ENCODE data around the gene RBM42.

RBM42 gene

GRCh38 chr19:35621708-35622107 is 7.1 kb upstream of the RBM42 start:
- Histone ChIP-seq H3K9me3 (ENCODE audit: control insufficient read depth in 2 of 2, low read length in 2 of 2) (no peaks in the 10 kb centered on the region), H3K36me3 (ENCODE audit: control insufficient read depth in 2 of 2, insufficient read depth in 2 of 2, low read length in 2 of 2) (peaks cover 0 to 4% of the 10 kb centered on the region in 2 donors), H3K27me3 (ENCODE audit: control insufficient read depth in 1 of 2, insufficient read depth in 2 of 2, low read length in 2 of 2) (no peaks in the 10 kb centered on the region), H3K4me1 (ENCODE audit: control insufficient read depth, insufficient read depth, low read length) (no peaks in the 10 kb centered on the region), H3K9ac (ENCODE audit: low read length in 2 of 2) (no peak overlapping the region), H3K27ac (ENCODE audit: low read length) (no peak overlapping the region), H3K4me3 (ENCODE audit: low read length in 2 of 2) (no peak overlapping the region)

GRCh38 chr19:35622750-35623149 is 6.1 kb upstream of the RBM42 start:
- Histone ChIP-seq H3K27me3 (ENCODE audit: control insufficient read depth in 1 of 2, insufficient read depth in 2 of 2, low read length in 2 of 2) (no peaks in the 10 kb centered on the region), H3K9ac (ENCODE audit: low read length in 2 of 2) (no peak overlapping the region)

GRCh38 chr19:35623327-35624010 is 5.4 kb upstream of the RBM42 start:
- Histone ChIP-seq H3K9ac (ENCODE audit: low read length in 2 of 2) (no peak overlapping the region), H3K27ac (ENCODE audit: low read length) (no peak overlapping the region), H3K27me3 (ENCODE audit: control insufficient read depth in 1 of 2, insufficient read depth in 2 of 2, low read length in 2 of 2) (no peaks in the 10 kb centered on the region)

More at GRCh38 chr19:35622750-35623149, 6.1 kb upstream of the RBM42 start:
- peaks cover 0 to 2% of the 10 kb centered on the region in 2 donors for H3K36me3 ChIP-seq (ENCODE audit: control insufficient read depth in 2 of 2, insufficient read depth in 2 of 2, low read length in 2 of 2)
- H3K4me3 ChIP-seq (ENCODE audit: low read length in 2 of 2), result no peak overlapping the region
- H3K9me3 ChIP-seq (ENCODE audit: control insufficient read depth in 2 of 2, low read length in 2 of 2), result no peaks in the 10 kb centered on the region
- H3K4me1 ChIP-seq (ENCODE audit: control insufficient read depth, insufficient read depth, low read length), result no peaks in the 10 kb centered on the region
- no peak overlapping the region for H3K27ac ChIP-seq (ENCODE audit: low read length)

GRCh38 chr19:35628264-35628564 is 622 bp upstream of the RBM42 start:
- Histone ChIP-seq H3K27me3 (ENCODE audit: control insufficient read depth in 1 of 2, insufficient read depth in 2 of 2, low read length in 2 of 2) (no peaks in the 10 kb centered on the region), H3K9ac (ENCODE audit: low read length in 2 of 2) (peak overlapping the region; percentile 87 to 95), H3K4me3 (ENCODE audit: low read length in 2 of 2) (peak overlapping the region; percentile 82 to 94), H3K4me1 (ENCODE audit: control insufficient read depth, insufficient read depth, low read length) (peaks cover 17% of the 10 kb centered on the region), H3K9me3 (ENCODE audit: control insufficient read depth in 2 of 2, low read length in 2 of 2) (no peaks in the 10 kb centered on the region), H3K36me3 (ENCODE audit: control insufficient read depth in 2 of 2, insufficient read depth in 2 of 2, low read length in 2 of 2) (peaks cover 25 to 26% of the 10 kb centered on the region in 2 donors), H3K27ac (ENCODE audit: low read length) (peak overlapping the region; percentile 94)

More at GRCh38 chr19:35623327-35624010, 5.4 kb upstream of the RBM42 start:
- peaks cover 0 to 2% of the 10 kb centered on the region in 2 donors for H3K36me3 ChIP-seq (ENCODE audit: control insufficient read depth in 2 of 2, insufficient read depth in 2 of 2, low read length in 2 of 2)
- H3K4me3 ChIP-seq (ENCODE audit: low read length in 2 of 2), result no peak overlapping the region
- H3K4me1 ChIP-seq (ENCODE audit: control insufficient read depth, insufficient read depth, low read length), result peaks cover 6% of the 10 kb centered on the region
- H3K9me3 ChIP-seq (ENCODE audit: control insufficient read depth in 2 of 2, low read length in 2 of 2), result no peaks in the 10 kb centered on the region

GRCh38 chr19:35629332-35629633 is 447 bp downstream of the RBM42 start:
- Histone ChIP-seq H3K9me3 (ENCODE audit: control insufficient read depth in 2 of 2, low read length in 2 of 2) (no peaks in the 10 kb centered on the region), H3K4me1 (ENCODE audit: control insufficient read depth, insufficient read depth, low read length) (peaks cover 17% of the 10 kb centered on the region), H3K27ac (ENCODE audit: low read length) (peak overlapping the region; percentile 94), H3K36me3 (ENCODE audit: control insufficient read depth in 2 of 2, insufficient read depth in 2 of 2, low read length in 2 of 2) (peaks cover 32 to 34% of the 10 kb centered on the region in 2 donors), H3K4me3 (ENCODE audit: low read length in 2 of 2) (peak overlapping the region; percentile 82 to 94), H3K9ac (ENCODE audit: low read length in 2 of 2) (peak overlapping the region; percentile 87 to 95), H3K27me3 (ENCODE audit: control insufficient read depth in 1 of 2, insufficient read depth in 2 of 2, low read length in 2 of 2) (no peaks in the 10 kb centered on the region)

GRCh38 chr19:35633727-35634440 is 5.0 kb downstream of the RBM42 start:
- no peak overlapping the region for H3K27ac ChIP-seq (ENCODE audit: low read length)
- no peak overlapping the region for H3K9ac ChIP-seq (ENCODE audit: low read length in 2 of 2)
- no peak overlapping the region for H3K4me3 ChIP-seq (ENCODE audit: low read length in 2 of 2)
- no peaks in the 10 kb centered on the region for H3K9me3 ChIP-seq (ENCODE audit: control insufficient read depth in 2 of 2, low read length in 2 of 2)
- peaks cover 48 to 58% of the 10 kb centered on the region in 2 donors for H3K36me3 ChIP-seq (ENCODE audit: control insufficient read depth in 2 of 2, insufficient read depth in 2 of 2, low read length in 2 of 2)
- peaks cover 10% of the 10 kb centered on the region for H3K4me1 ChIP-seq (ENCODE audit: control insufficient read depth, insufficient read depth, low read length)
- no peaks in the 10 kb centered on the region for H3K27me3 ChIP-seq (ENCODE audit: control insufficient read depth in 1 of 2, insufficient read depth in 2 of 2, low read length in 2 of 2)

GRCh38 chr19:35636651-35637050 is 7.8 kb downstream of the RBM42 start:
- peaks cover 38 to 46% of the 10 kb centered on the region in 2 donors for H3K36me3 ChIP-seq (ENCODE audit: control insufficient read depth in 2 of 2, insufficient read depth in 2 of 2, low read length in 2 of 2)
- no peak overlapping the region for H3K27ac ChIP-seq (ENCODE audit: low read length)
- H3K9ac ChIP-seq (ENCODE audit: low read length in 2 of 2), result no peak overlapping the region
- H3K4me1 ChIP-seq (ENCODE audit: control insufficient read depth, insufficient read depth, low read length), result no peaks in the 10 kb centered on the region
- H3K9me3 ChIP-seq (ENCODE audit: control insufficient read depth in 2 of 2, low read length in 2 of 2), result no peaks in the 10 kb centered on the region
- H3K4me3 ChIP-seq (ENCODE audit: low read length in 2 of 2), result no peak overlapping the region
- H3K27me3 ChIP-seq (ENCODE audit: control insufficient read depth in 1 of 2, insufficient read depth in 2 of 2, low read length in 2 of 2), result no peaks in the 10 kb centered on the region

GRCh38 chr19:35637165-35637564 is 8.3 kb downstream of the RBM42 start:
- Histone ChIP-seq H3K9ac (ENCODE audit: low read length in 2 of 2) (no peak overlapping the region), H3K27ac (ENCODE audit: low read length) (no peak overlapping the region), H3K4me1 (ENCODE audit: control insufficient read depth, insufficient read depth, low read length) (no peaks in the 10 kb centered on the region), H3K36me3 (ENCODE audit: control insufficient read depth in 2 of 2, insufficient read depth in 2 of 2, low read length in 2 of 2) (peaks cover 33 to 41% of the 10 kb centered on the region in 2 donors), H3K27me3 (ENCODE audit: control insufficient read depth in 1 of 2, insufficient read depth in 2 of 2, low read length in 2 of 2) (no peaks in the 10 kb centered on the region), H3K4me3 (ENCODE audit: low read length in 2 of 2) (no peak overlapping the region), H3K9me3 (ENCODE audit: control insufficient read depth in 2 of 2, low read length in 2 of 2) (no peaks in the 10 kb centered on the region)

- peaks cover 16 to 24% of the 10 kb centered on the region in 2 donors for H3K36me3 ChIP-seq (ENCODE audit: control insufficient read depth in 2 of 2, insufficient read depth in 2 of 2, low read length in 2 of 2)
- no peaks in the 10 kb centered on the region for H3K9me3 ChIP-seq (ENCODE audit: control insufficient read depth in 2 of 2, low read length in 2 of 2)
- H3K9ac ChIP-seq (ENCODE audit: low read length in 2 of 2), result no peak overlapping the region
- no peak overlapping the region for H3K27ac ChIP-seq (ENCODE audit: low read length)
- H3K4me1 ChIP-seq (ENCODE audit: control insufficient read depth, insufficient read depth, low read length), result peaks cover 4% of the 10 kb centered on the region
- no peaks in the 10 kb centered on the region for H3K27me3 ChIP-seq (ENCODE audit: control insufficient read depth in 1 of 2, insufficient read depth in 2 of 2, low read length in 2 of 2)
- no peak overlapping the region for H3K4me3 ChIP-seq (ENCODE audit: low read length in 2 of 2)
These were observed 10.4 kb downstream of the RBM42 start for GRCh38 chr19:35639321-35639639.

- no peaks in the 10 kb centered on the region for H3K27me3 ChIP-seq (ENCODE audit: control insufficient read depth in 1 of 2, insufficient read depth in 2 of 2, low read length in 2 of 2)
- peaks cover 8% of the 10 kb centered on the region for H3K4me1 ChIP-seq (ENCODE audit: control insufficient read depth, insufficient read depth, low read length)
- no peaks in the 10 kb centered on the region for H3K9me3 ChIP-seq (ENCODE audit: control insufficient read depth in 2 of 2, low read length in 2 of 2)
- H3K4me3 ChIP-seq (ENCODE audit: low read length in 2 of 2), result no peak overlapping the region
- H3K36me3 ChIP-seq (ENCODE audit: control insufficient read depth in 2 of 2, insufficient read depth in 2 of 2, low read length in 2 of 2), result peaks cover 15 to 19% of the 10 kb centered on the region in 2 donors
- H3K9ac ChIP-seq (ENCODE audit: low read length in 2 of 2), result no peak overlapping the region
- no peak overlapping the region for H3K27ac ChIP-seq (ENCODE audit: low read length)
These were observed 11.0 kb downstream of the RBM42 start for GRCh38 chr19:35639863-35640262.

- no peak within 1 kb of the TSS for H3K27ac ChIP-seq (ENCODE audit: low read length)
- peaks cover 11% of the 10 kb centered on the region in 2 donors for H3K36me3 ChIP-seq (ENCODE audit: control insufficient read depth in 2 of 2, insufficient read depth in 2 of 2, low read length in 2 of 2)
- no peaks in the 10 kb centered on the region for H3K9me3 ChIP-seq (ENCODE audit: control insufficient read depth in 2 of 2, low read length in 2 of 2)
- H3K27me3 ChIP-seq (ENCODE audit: control insufficient read depth in 1 of 2, insufficient read depth in 2 of 2, low read length in 2 of 2), result no peaks in the 10 kb centered on the region
- H3K4me3 ChIP-seq (ENCODE audit: low read length in 2 of 2), result peak within 1 kb of the TSS in 1 of 2 donors; percentile 3
- peaks cover 14% of the 10 kb centered on the region for H3K4me1 ChIP-seq (ENCODE audit: control insufficient read depth, insufficient read depth, low read length)
- H3K9ac ChIP-seq (ENCODE audit: low read length in 2 of 2), result no peak within 1 kb of the TSS
These were observed 12.8 kb downstream of the RBM42 start, which contains the start of gene ETV2 for GRCh38 chr19:35641515-35642151. TSS of gene ETV2 (plus strand) at chr19:35641745. CDS start at chr19:35642461, 716 bp downstream.

Data from stomach smooth muscle (tissue), 2 donors.